Epidermal melanocyte (primary cell): Measurements from ENCODE around the gene TEX261.
"Not testable (repeated sequence)": the region's sequence is repeated elsewhere in the genome, so short reads cannot be mapped to it uniquely, and the experiment has no call there.

ENCODE experiments used
- DNase-seq: peaks from one replicate; pipeline ENCODE4 v3.0.0; 2011; ENCODE audit warnings: low spot score; ENCODE audit not compliant: insufficient read length

TEX261 gene

GRCh38 chr2:71000780-71001591, 6.3 kb upstream of the TEX261 start:
- no peak for DNase-seq

- DNase-seq: not testable (repeated sequence)
Observed at GRCh38 chr2:70999931-71000330, 5.3 kb upstream of the TEX261 start.

- DNase-seq: no peak
Observed at GRCh38 chr2:70999362-70999761, 4.7 kb upstream of the TEX261 start.

- not testable (repeated sequence) for DNase-seq
Observed at GRCh38 chr2:70998885-70999284, 4.2 kb upstream of the TEX261 start.

- no peak for DNase-seq
Observed at GRCh38 chr2:70995426-70995729, 705 bp upstream of the TEX261 start.

- no peak for DNase-seq
Observed at GRCh38 chr2:70994009-70994698, 519 bp downstream of the TEX261 start.

GRCh38 chr2:70992945-70993853, 1.5 kb downstream of the TEX261 start:
- no peak for DNase-seq

GRCh38 chr2:70991742-70992141, 2.9 kb downstream of the TEX261 start:
- DNase-seq: no peak

GRCh38 chr2:70991142-70991541, 3.5 kb downstream of the TEX261 start:
- no peak for DNase-seq

GRCh38 chr2:70990216-70990615, 4.5 kb downstream of the TEX261 start:
- no peak for DNase-seq

GRCh38 chr2:70988726-70989648, 5.7 kb downstream of the TEX261 start:
- DNase-seq: no peak

GRCh38 chr2:70988151-70988550, 6.5 kb downstream of the TEX261 start:
- DNase-seq: no peak

- no peak for DNase-seq
Observed at GRCh38 chr2:70987386-70987785, 7.3 kb downstream of the TEX261 start.

GRCh38 chr2:70986499-70987189, 8.0 kb downstream of the TEX261 start:
- DNase-seq: no peak

GRCh38 chr2:70985956-70986355, 8.7 kb downstream of the TEX261 start:
- DNase-seq: no peak

GRCh38 chr2:70985283-70985688, 9.4 kb downstream of the TEX261 start:
- DNase-seq: no peak

GRCh38 chr2:70984576-70985282, 9.9 kb downstream of the TEX261 start:
- no peak for DNase-seq

GRCh38 chr2:70984228-70984575, 10.5 kb downstream of the TEX261 start:
- no peak for DNase-seq

GRCh38 chr2:70983506-70984227, 11.0 kb downstream of the TEX261 start:
- no peak for DNase-seq
